ENCODE measurements around the gene KNG1.

Gene KNG1

DNA sequence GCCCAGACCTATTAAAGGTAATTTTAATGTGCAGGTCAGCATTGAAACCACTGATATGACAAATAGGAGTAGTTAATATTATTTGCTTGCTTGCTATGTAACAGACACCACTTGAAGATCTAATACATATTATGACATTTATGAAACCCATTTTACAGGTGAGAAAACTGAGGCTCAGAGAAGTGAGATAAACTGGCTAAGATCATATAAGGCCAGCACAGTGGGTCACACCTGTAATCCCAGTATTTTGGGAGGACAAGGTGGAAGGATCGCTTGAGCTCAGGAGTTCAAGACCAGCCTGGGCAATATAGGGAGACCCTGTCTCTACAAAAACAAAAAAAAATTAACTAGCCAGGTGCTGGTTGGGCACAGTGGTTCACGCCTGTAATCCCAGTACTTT lies 33.2 kb downstream of the KNG1 start:
- Histone ChIP-seq H3K9ac (ENCODE audit: low read length) (no peak overlapping the region), H3K9me3 (ENCODE audit: control insufficient read depth, insufficient read depth, low read depth, low read length) (no peaks in the 10 kb centered on the region), H3K4me3 (ENCODE audit: low read depth, low read length) (no peak overlapping the region)

DNA sequence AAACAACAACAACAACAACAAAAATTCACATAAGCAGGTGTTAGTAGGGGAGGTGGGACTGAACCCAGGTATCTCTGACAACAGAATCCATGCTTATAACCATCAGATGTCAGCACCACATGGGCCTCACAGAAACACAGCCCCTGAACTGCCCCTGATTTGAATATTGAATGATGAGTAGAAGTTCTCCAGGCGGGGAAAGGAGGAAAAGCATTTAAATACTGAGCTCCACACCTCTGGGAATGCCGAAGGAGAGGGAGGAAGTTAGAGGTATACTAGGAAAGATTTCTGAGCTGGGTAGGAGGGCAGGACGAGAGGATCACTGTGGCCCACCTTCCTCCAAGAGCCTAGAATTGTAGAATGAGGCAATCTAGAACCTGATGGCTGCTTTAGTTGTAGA lies 34.3 kb downstream of the KNG1 start:
- Histone ChIP-seq H3K27ac (ENCODE audit: low read depth, low read length) (no peak overlapping the region), H3K9ac (ENCODE audit: low read length) (no peak overlapping the region), H3K9me3 (ENCODE audit: control insufficient read depth, insufficient read depth, low read depth, low read length) (no peaks in the 10 kb centered on the region), H3K4me1 (ENCODE audit: control insufficient read depth, insufficient read depth, low read length) (peaks cover 10% of the 10 kb centered on the region), H3K36me3 (ENCODE audit: control insufficient read depth, insufficient read depth, low read length) (no peaks in the 10 kb centered on the region), H3K27me3 (ENCODE audit: control insufficient read depth, insufficient read depth, low read length) (no peaks in the 10 kb centered on the region), H3K4me3 (ENCODE audit: low read depth, low read length) (no peak overlapping the region)

More for the DNA sequence above, 33.2 kb downstream of the KNG1 start:
- Histone ChIP-seq H3K27me3 (ENCODE audit: control insufficient read depth, insufficient read depth, low read length) (no peaks in the 10 kb centered on the region), H3K4me1 (ENCODE audit: control insufficient read depth, insufficient read depth, low read length) (peaks cover 16% of the 10 kb centered on the region), H3K27ac (ENCODE audit: low read depth, low read length) (no peak overlapping the region), H3K36me3 (ENCODE audit: control insufficient read depth, insufficient read depth, low read length) (no peaks in the 10 kb centered on the region)

DNA sequence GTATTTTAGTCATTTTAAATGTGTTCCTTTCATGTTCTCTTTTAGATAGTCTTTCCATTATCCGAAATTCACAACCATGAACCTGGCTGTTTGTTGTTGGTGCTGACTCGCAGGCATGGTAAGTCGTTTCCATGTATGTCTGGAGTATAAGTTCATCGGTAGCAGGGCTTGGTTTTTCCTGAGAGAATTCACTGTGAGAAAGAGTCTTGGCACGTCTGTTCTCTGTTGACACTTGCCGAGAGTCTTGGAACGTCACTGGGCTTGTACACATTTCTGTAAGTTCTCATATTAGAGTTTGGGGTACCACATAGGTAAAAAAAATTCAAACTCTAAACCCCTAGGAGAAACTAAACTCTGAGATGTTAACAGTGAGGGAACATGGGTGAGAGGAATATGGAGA lies 36.8 kb downstream of the KNG1 start:
- Histone ChIP-seq H3K36me3 (ENCODE audit: control insufficient read depth, insufficient read depth, low read length) (no peaks in the 10 kb centered on the region), H3K4me3 (ENCODE audit: low read depth, low read length) (no peak overlapping the region), H3K9ac (ENCODE audit: low read length) (no peak overlapping the region), H3K9me3 (ENCODE audit: control insufficient read depth, insufficient read depth, low read depth, low read length) (no peaks in the 10 kb centered on the region), H3K4me1 (ENCODE audit: control insufficient read depth, insufficient read depth, low read length) (peaks cover 10% of the 10 kb centered on the region), H3K27ac (ENCODE audit: low read depth, low read length) (no peak overlapping the region), H3K27me3 (ENCODE audit: control insufficient read depth, insufficient read depth, low read length) (no peaks in the 10 kb centered on the region)

DNA sequence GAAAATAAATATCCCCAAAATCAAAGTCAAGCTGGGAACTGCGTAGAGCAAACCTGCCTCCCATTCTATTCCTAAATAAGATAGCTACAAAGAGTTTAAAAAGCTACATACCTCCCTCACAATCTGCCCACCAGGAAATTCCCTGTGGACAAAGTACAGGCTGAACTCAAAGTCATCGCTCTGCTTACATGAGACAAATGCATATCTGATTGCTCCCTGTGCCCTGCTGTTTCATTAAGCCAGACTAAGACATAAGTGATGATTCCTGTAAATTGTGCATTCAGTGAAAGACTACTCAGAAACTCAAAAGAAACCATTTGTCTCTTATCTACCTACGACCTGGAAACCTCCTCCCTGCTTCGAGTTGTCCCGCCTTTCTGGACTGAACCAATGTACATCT lies 37.7 kb downstream of the KNG1 start:
- Histone ChIP-seq H3K27ac (ENCODE audit: low read depth, low read length) (no peak overlapping the region), H3K9me3 (ENCODE audit: control insufficient read depth, insufficient read depth, low read depth, low read length) (no peaks in the 10 kb centered on the region)

DNA sequence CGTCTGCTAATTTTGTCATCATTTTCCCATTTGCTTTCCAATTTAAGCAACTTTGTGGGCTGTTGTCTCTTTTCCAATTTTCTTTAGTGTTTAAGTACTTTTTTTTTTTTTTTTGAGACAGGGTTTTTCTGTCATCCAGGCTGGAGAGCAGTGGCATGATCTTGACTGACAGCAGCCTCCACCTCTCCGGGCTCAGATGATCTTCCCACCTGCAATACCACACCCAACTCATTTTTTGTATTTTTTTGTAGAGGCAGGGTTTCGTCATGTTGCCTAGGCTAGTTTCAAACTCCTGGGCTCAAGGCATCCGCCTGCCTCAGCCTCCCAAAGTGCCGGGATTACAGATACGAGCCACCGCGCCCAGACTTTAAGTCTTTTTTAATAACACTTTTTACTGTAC lies 40.1 kb downstream of the KNG1 start:
- Histone ChIP-seq H3K27me3 (ENCODE audit: control insufficient read depth, insufficient read depth, low read length) (no peaks in the 10 kb centered on the region), H3K4me1 (ENCODE audit: control insufficient read depth, insufficient read depth, low read length) (peaks cover 5% of the 10 kb centered on the region), H3K9ac (ENCODE audit: low read length) (no peak overlapping the region)

More for the DNA sequence above, 37.7 kb downstream of the KNG1 start:
- H3K4me1 ChIP-seq (ENCODE audit: control insufficient read depth, insufficient read depth, low read length): peaks cover 10% of the 10 kb centered on the region
- H3K36me3 ChIP-seq (ENCODE audit: control insufficient read depth, insufficient read depth, low read length): no peaks in the 10 kb centered on the region
- H3K4me3 ChIP-seq (ENCODE audit: low read depth, low read length): no peak overlapping the region
- H3K27me3 ChIP-seq (ENCODE audit: control insufficient read depth, insufficient read depth, low read length): no peaks in the 10 kb centered on the region
- H3K9ac ChIP-seq (ENCODE audit: low read length): no peak overlapping the region

DNA sequence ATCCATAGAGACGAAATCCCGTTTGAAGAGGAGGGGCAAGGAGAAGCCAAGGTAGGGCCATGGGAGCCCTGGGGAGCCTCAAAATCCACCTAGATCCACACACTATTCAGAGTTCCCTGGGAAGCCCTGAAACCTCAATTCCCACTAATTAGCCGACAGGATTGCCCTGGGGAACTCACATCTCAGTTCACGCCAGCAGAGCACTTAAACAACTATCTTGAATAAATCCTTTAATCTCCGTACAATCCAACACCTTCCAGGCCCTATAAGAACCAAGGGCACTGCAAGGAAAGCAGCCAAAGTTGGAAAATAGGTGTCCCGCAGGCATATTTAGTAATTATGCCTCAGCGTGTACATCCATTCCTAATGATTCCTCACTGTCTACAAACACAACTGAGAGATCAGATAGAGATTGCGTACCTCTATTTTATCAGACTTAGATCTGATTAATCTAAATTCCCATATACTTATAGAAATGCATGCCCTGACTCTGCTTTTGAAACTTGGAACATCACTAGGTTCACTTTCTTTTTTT lies 40.6 kb downstream of the KNG1 start:
- Histone ChIP-seq H3K4me3 (ENCODE audit: low read depth, low read length) (no peak overlapping the region), H3K4me1 (ENCODE audit: control insufficient read depth, insufficient read depth, low read length) (peaks cover 5% of the 10 kb centered on the region), H3K36me3 (ENCODE audit: control insufficient read depth, insufficient read depth, low read length) (no peaks in the 10 kb centered on the region), H3K9ac (ENCODE audit: low read length) (no peak overlapping the region), H3K27ac (ENCODE audit: low read depth, low read length) (no peak overlapping the region), H3K27me3 (ENCODE audit: control insufficient read depth, insufficient read depth, low read length) (no peaks in the 10 kb centered on the region), H3K9me3 (ENCODE audit: control insufficient read depth, insufficient read depth, low read depth, low read length) (no peaks in the 10 kb centered on the region)

More for the DNA sequence above, 40.1 kb downstream of the KNG1 start:
- no peaks in the 10 kb centered on the region for H3K9me3 ChIP-seq (ENCODE audit: control insufficient read depth, insufficient read depth, low read depth, low read length)
- no peak overlapping the region for H3K4me3 ChIP-seq (ENCODE audit: low read depth, low read length)
- no peaks in the 10 kb centered on the region for H3K36me3 ChIP-seq (ENCODE audit: control insufficient read depth, insufficient read depth, low read length)
- H3K27ac ChIP-seq (ENCODE audit: low read depth, low read length): no peak overlapping the region

DNA sequence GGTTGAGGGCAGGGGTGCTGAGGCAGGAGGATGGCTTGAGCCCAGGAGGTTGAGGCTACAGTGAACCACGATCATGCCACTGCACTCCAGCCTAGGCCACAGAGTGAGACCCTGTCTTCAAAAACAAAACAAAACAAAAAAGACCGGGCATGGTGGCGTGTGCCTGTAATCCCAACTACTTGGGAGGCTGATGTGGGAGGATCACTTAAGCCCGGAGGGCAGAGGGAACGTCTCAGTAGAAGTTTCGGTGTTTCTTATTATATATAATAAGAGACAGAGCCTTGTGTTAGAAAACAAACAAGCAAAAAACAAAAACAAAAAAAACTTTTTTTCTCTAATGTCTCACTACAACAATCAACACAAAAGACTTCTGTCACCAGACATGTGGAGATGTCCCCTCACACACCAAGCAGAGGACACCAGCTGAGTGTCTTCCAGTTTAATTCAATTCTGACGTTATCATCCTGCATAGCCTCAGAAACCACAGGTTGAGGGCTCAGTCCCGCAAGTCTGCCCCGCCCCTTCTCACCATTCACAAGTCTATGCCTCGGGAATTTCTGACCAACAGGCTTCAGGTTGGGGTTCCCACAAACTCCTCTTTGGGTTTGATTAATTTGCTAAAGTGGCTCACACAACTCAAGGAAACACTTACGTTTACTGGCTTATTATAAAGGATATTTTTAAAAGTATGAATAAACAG lies 42.2 kb downstream of the KNG1 start:
- H3K4me1 ChIP-seq (ENCODE audit: control insufficient read depth, insufficient read depth, low read length): no peaks in the 10 kb centered on the region; the same call in 1 of the 2 replicates
- no peak overlapping the region for H3K27ac ChIP-seq (ENCODE audit: low read depth, low read length)
- no peak overlapping the region for H3K4me3 ChIP-seq (ENCODE audit: low read depth, low read length)
- no peaks in the 10 kb centered on the region for H3K27me3 ChIP-seq (ENCODE audit: control insufficient read depth, insufficient read depth, low read length)
- H3K9me3 ChIP-seq (ENCODE audit: control insufficient read depth, insufficient read depth, low read depth, low read length): no peaks in the 10 kb centered on the region
- H3K36me3 ChIP-seq (ENCODE audit: control insufficient read depth, insufficient read depth, low read length): no peaks in the 10 kb centered on the region
- H3K9ac ChIP-seq (ENCODE audit: low read length): no peak overlapping the region

DNA sequence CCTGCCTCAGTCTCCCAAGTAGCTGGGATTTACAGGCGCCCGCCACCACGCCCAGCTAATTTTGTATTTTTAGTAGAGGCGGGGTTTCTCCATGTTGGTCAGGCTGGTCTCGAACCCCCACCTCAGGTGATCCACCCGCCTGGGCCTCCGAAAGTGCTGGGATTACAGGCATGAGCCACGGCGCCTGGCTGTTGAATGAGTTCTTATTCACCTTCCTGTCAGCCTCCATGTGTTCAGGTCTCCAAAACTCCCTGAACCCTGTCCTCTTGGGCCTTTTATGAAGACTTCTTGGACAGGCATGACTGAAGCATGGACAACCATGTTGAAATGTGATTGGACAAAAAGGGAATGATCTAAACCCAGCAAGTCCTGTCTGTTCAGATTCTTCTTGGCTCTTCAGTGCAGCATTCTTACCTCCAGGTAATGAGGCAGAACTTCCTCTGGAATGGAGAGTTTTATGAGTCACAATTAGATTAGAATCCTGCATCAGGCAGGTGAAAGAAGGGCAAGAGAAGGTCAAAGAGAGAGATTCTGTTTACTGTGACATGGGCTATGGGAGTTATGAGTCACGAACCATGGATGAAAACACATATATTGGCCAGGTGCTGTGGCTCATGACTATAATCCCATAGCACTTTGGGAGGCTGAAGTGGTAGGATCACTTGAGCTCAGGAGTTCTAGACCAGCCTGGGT lies 43.1 kb downstream of the KNG1 start:
- H3K4me1 ChIP-seq (ENCODE audit: control insufficient read depth, insufficient read depth, low read length): no peaks in the 10 kb centered on the region; the same call in 1 of the 2 replicates
- no peaks in the 10 kb centered on the region for H3K27me3 ChIP-seq (ENCODE audit: control insufficient read depth, insufficient read depth, low read length)
- H3K4me3 ChIP-seq (ENCODE audit: low read depth, low read length): no peak overlapping the region
- no peak overlapping the region for H3K27ac ChIP-seq (ENCODE audit: low read depth, low read length)
- H3K9me3 ChIP-seq (ENCODE audit: control insufficient read depth, insufficient read depth, low read depth, low read length): no peaks in the 10 kb centered on the region
- H3K36me3 ChIP-seq (ENCODE audit: control insufficient read depth, insufficient read depth, low read length): no peaks in the 10 kb centered on the region
- no peak overlapping the region for H3K9ac ChIP-seq (ENCODE audit: low read length)

DNA sequence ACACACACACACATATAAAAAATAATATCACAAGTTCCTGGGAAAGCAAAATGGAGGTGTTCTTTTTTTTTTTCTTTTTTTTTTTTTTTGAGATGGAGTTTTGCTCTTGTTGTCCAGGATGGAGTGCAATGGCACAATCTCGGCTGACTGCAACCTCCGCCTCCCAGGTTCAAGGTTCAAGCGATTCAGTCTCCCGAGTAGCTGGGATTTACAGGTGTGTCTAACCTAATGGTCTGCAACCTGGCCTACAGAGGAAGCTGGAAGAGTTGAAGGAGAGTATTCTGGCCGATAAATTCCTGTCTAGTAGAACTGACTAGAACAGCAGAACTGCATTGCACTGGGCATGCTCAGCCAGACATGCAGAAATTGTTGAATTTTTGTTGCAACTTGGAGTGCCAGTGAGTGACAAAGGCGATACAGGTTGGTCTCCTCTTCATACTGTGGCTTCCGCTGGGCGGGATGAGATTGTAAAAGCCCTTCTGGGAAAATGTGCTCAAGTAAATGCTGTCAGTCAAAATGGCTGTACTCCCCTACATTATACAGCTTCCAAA lies 43.8 kb downstream of the KNG1 start:
- Histone ChIP-seq H3K9me3 (ENCODE audit: control insufficient read depth, insufficient read depth, low read depth, low read length) (0 out of 2 replicates have a peak, but pooled peaks cover 2% of the 10 kb centered on the region), H3K36me3 (ENCODE audit: control insufficient read depth, insufficient read depth, low read length) (no peaks in the 10 kb centered on the region), H3K9ac (ENCODE audit: low read length) (no peak overlapping the region), H3K4me3 (ENCODE audit: low read depth, low read length) (no peak overlapping the region), H3K27me3 (ENCODE audit: control insufficient read depth, insufficient read depth, low read length) (no peaks in the 10 kb centered on the region), H3K4me1 (ENCODE audit: control insufficient read depth, insufficient read depth, low read length) (no peaks in the 10 kb centered on the region; the same call in 1 of the 2 replicates), H3K27ac (ENCODE audit: low read depth, low read length) (no peak overlapping the region)

DNA sequence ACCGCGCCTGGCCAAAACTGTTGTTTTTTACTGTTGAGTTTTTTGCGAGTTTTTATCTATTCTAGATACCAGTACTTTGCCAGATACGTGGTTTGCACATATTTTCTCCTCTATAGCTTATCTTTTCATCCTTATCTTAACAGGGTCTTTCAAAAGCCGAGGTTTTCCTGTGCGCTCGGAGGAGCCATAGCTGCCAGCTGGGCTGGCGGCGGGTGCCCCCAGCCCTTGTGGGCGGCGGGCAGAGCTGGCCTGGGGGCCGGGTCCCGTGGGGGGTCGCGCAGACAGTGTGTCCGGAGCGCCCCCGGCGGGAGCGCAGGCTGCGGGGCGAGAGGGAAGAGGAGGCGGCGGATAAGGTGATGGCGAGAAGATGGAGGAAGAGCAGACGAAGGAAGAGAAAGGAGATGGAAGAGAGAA lies 55.1 kb downstream of the KNG1 start:
- H3K9ac ChIP-seq (ENCODE audit: low read length): peak overlapping the region; percentile 1
- H3K27ac ChIP-seq (ENCODE audit: low read depth, low read length): no peak overlapping the region
- no peaks in the 10 kb centered on the region for H3K9me3 ChIP-seq (ENCODE audit: control insufficient read depth, insufficient read depth, low read depth, low read length)
- peak overlapping the region; percentile 36 for H3K4me3 ChIP-seq (ENCODE audit: low read depth, low read length)
- H3K27me3 ChIP-seq (ENCODE audit: control insufficient read depth, insufficient read depth, low read length): peaks cover 15% of the 10 kb centered on the region
- no peaks in the 10 kb centered on the region for H3K36me3 ChIP-seq (ENCODE audit: control insufficient read depth, insufficient read depth, low read length)
- H3K4me1 ChIP-seq (ENCODE audit: control insufficient read depth, insufficient read depth, low read length): peaks cover 15% of the 10 kb centered on the region
